ENCODE results near the gene TOR1B.

TOR1B gene

DNA sequence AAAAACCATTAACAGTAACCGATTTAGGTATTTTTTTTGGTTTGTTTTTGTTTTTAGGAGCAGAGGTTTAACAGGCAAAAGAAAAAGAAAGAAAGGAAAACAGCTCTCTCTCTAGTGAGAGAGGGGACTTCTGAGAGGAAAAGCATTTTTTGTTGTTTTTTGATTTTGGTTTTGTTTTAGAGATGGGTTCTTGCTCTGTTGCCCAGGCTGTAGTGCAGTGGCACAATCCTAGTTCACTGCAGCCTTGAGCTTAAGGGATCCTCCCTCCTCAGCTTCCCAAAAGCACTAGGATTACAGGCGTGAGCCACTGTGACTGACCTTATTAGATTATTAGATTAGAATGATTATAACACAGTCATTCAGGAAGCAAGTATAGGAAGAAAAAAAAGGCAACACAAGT, 42.4 kb downstream of the TOR1B start:
- no peak for DNase-seq (ENCODE audit: low read depth)

DNA sequence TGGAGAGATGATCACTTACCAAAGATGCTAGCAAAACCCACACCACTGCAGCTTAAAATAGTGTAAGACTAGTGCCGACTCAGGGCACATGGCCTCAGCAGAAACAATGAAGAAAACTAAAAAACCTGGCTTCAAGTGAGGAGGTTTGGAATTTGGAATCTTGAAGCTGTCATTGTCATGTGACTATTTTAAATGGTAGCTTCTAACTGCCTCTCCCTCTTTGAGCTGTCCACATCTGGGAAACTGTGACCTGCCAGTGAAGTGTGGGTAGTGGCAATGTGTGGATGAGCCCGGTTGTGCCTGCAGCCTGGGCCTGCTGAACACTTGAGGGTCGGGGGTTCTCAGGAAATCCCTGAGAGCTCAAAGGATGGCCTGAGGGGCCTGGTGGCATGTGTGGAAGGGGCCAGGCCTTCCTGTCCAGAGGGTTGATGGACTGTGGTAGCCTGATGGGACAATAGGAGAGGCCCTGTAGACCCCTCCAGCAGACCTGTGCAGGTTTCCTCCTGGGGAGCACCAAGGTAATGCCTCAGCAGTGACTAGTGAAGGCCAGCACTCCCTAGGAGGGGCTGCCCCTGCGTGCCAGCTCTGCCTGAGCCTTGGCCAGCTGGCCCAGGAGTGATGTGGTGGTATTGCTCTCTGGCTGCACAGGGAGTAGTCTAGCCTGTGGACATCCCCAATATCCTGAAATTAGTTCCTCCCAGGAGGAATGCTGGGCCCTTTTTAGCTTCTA, 45.9 kb downstream of the TOR1B start:
- DNase-seq (ENCODE audit: low read depth), result no peak

DNA sequence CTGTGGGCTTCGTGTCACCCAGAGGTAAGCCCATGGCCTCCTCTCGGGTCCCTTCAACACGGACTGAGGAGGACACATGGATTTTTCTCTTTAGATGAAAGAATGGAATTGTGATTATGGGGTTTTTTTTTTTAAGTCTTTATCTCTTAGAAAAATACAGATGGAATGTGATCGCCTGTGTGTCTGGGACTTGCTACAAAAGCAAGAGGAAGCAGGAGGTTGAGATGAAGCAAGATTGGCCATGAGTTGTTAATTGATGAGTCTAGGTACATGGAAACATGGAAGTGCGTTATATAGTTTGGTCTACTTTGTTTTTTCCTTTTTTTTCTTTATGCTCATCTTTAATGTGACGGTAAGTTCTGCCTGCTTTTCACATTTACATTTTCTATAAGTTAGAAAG, 46.9 kb downstream of the TOR1B start:
- no peak for DNase-seq (ENCODE audit: low read depth)

DNA sequence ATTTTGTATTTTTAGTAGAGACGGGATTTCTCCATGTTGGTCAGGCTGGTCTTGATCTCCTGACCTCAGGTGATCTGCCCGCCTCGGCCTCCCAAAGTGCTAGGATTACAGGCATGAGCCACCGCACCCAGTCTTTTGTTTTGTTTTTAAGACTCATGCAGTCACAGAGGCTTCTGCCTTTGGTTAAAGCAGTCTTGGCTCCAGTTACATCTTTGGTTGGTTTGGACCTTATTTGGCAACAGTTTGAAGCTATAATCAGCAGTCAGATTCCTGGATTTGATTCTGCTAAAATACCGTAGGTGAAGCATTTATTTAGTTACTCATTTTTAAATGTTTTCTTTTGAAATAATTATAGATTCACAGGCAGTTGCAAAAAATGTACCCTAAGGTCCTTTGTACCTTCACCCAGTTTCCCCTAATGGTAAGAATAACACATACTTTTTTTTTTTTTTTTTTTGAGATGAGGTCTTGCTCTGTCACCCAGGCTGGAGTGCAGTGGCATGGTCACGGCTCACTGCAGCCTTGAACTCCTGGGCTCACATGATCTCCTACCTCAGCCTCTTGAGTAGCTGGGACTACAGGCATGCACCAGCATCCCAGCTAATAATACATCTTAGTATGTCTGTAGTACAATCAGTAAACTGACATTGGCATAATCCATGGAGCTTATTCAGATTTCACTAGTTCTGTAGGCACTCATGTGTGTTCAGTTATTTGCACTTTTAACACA, 48.0 kb downstream of the TOR1B start:
- DNase-seq (ENCODE audit: low read depth), result no peak

DNA sequence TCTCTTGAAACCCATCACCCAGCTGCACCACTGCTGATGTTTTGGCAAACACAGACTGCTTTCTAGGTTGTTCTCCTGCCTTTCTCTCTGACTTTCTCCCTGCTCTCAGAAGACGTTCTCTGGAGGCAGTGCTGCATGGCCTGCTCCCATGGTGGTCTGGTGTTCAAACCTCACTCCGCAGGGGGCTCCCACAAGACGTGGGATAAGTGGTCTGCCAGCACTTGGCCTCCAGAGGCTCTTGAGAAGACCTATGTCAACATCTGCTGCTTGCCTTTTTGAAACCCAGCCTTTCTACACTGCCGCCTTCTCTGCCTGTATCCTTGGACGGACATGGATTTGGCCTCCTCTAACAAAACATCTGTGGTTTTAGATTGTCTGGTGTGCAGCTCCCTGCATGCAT, 48.8 kb downstream of the TOR1B start:
- no peak for DNase-seq (ENCODE audit: low read depth)

DNA sequence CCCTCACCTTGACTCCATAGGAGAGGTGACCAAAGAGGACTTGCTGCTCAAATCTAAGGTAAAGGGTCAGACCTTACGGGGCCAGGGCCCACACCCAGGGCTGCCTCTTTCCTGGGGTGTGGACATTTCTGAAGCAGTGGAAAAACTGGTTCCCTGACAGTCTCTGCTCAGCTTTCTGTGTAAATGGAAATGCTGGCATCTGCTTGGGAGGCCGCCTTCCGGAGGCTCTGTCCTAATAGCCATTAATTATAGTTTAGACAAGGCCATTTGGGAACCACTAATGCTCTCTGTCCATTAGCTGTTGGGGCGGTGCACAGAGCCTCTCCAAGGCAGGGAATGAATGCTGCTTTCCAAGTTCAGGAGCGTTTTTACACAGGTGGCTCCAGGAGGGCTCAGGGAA, 49.6 kb downstream of the TOR1B start:
- no peak for DNase-seq (ENCODE audit: low read depth)

DNA sequence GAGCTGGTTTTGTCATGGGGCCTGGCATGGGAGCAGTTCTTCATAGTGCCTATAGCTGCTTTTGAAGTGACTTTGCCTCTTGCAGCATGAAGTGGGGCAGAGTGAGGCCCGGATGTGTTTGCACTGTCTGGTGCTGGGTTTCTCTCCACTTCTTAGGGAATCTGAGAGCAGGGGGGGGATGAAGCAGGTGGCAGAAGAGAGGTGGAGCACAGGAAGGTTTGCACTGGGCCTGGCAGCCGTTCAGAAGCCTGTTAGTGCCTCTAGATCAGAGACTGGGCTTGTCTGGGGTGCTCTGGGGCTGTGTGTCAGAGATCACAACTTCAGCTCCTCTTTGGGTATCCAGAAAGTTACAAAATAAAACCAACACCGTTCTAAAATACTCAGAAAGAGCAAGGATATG, 50.6 kb downstream of the TOR1B start:
- DNase-seq (ENCODE audit: low read depth), result no peak

DNA sequence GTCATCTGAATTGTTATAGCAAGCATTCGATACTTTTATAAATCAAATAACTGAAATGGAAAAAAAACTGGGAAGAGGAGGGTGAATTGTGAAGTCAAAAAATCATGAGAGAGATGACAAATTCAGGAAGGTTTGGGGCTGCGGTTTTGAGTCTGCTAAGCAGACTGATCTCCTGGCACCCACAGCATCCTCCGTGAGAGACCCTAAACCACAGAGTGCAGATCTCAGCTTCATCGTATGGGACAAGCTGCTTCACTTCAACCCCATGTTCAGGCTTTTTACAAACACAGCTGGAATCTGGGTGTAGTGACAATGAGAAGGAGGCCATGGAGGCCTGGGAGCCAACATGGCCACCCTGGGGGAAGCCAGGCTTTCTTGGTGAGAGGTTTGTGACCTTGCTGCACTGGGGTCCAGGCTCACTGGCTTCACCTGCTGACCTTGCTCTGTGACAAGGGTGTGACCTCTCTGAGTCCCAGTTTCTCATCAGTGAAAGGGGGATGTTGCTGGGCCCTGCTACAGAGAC, 51.7 kb downstream of the TOR1B start:
- DNase-seq (ENCODE audit: low read depth), result no peak

DNA sequence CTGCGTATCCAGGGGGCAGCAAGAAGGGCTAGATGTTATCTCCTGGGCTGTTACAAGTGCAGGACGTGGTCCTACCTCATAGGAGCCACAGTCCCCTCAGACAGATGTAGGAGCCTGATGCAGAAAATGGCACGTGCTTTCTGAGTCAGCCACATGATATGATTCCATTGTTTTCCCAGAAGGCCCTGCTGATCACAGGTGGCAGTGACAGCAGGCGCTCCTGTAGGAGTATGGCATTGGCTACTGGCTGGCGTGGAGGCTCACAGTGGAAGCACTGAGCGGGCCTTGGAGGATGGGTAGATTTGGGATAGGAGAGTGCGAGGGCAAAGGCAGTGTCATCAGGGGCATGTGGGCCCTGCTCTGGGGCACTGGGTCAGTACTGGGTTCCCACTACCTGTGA, 54.2 kb downstream of the TOR1B start:
- no peak for DNase-seq (ENCODE audit: low read depth)

DNA sequence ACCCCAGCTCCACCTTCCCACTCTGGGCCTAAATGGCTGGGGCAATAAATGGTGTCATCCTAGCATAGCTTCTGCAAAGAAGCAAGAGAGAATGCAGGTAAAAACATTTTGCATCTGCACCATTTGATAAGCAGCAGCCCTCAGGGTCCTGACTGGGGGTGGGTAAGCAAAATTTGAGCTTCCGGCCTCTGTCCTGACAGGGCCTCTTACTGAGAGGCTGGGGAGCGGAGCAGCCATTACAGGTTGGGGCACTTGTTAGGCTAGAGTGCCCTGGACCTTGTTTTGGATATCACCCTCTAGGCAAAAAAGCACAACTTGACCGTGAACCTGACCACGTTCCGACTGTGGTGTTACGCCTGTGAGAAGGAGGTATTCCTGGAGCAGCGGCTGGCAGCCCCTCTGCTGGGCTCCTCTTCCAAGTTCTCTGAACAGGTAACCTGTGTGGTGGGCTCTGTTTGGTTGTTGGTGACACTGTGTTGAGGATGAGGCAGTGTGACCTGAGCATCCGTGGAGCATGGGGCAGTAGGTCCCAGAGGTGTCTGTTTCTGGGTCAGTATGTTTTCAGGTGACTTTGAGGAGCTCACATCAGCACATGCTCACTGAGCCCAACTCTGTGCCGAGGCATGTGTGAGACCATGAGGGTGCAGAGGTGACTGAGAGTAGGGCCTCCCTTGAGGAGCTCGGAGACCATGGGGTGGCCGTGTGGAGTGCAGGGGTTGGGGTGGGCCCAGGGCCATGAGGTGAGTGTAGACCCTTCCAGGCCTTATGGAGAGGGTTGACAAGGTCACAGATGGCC, 55.4 kb downstream of the TOR1B start:
- no peak for DNase-seq (ENCODE audit: low read depth)
